BJ (cell line): ENCODE data around the gene SLC37A3. TPM values are rescaled to one million over a fixed set of nuclear protein-coding genes. Genes with fewer than 3 reads are reported as not detected.

ENCODE experiments used
- CTCF ChIA-PET: fragments of 350-600 bp; formaldehyde crosslinking; extraction: SDS; loops from one replicate; lab custom pipeline; 2021; ENCODE audit warnings: antibody characterized with exemption, inconsistent platforms; lab: Yijun Ruan, JAX
- POLR2A ChIA-PET: fragments of 300-600 bp; sonication (Branson Sonifier 250); formaldehyde crosslinking; extraction: SDS; loops from one replicate; lab custom pipeline; 2021; ENCODE audit warnings: antibody characterized with exemption; lab: Charles Lee
- DNase-seq: peaks from one replicate; pipeline ENCODE4 v3.0.0-alpha.2; 2011; ENCODE audit warnings: low read depth
- H3K27me3 ChIP-seq: 2 replicates; pipeline ENCODE4 v1.6.0; 2011; ENCODE audit warnings: low read length; ENCODE audit not compliant: control insufficient read depth, insufficient read depth
- H3K36me3 ChIP-seq: 2 replicates; pipeline ENCODE4 v1.5.1; 2011; ENCODE audit warnings: low read length; ENCODE audit not compliant: control insufficient read depth, insufficient read depth
- H3K4me3 ChIP-seq: 2 replicates; pipeline ENCODE4 v1.5.1; 2011; ENCODE audit warnings: low read depth, mild to moderate bottlenecking, control low read depth, low read length
- polyA plus RNA-seq: library from polyadenylated mRNA; depleted of rRNA; stranded (reverse); fragments of >200 nt; gene quantifications from 2 replicates; pipeline ENCODE4 v1.2.3, GENCODE V29; 2011
- TF ChIP-seq, protein P1 (sequence below): IDR thresholded peaks from 2 replicates; pipeline ENCODE4 v1.5.1; 2011; ENCODE audit warnings: low read depth, mild to moderate bottlenecking, control low read depth, inconsistent platforms, low read length, moderate library complexity; ENCODE audit not compliant: insufficient read depth

SLC37A3 gene
- polyA plus RNA-seq, 1 experiment: 35.2 TPM

DNA sequence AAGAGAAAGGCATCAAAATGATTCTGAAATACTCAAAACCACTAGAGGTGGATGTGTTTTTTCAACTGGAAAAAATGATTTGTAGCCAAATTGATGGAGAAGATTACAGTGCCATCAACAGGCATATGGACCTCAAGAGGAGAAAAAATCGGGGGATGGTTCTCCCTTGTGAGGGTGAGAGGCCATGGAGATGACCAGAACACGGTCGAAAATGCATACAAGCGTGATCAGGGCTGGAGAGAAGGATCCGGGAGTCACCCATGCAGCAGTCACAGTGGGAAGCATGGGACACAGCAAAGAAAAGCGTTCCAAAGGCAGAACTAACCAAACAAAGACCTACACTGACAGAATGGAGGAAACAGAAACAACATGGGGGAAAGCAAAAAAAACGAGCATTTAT, 80.3 kb downstream of the SLC37A3 start:
- TF ChIP-seq, protein P1, sequence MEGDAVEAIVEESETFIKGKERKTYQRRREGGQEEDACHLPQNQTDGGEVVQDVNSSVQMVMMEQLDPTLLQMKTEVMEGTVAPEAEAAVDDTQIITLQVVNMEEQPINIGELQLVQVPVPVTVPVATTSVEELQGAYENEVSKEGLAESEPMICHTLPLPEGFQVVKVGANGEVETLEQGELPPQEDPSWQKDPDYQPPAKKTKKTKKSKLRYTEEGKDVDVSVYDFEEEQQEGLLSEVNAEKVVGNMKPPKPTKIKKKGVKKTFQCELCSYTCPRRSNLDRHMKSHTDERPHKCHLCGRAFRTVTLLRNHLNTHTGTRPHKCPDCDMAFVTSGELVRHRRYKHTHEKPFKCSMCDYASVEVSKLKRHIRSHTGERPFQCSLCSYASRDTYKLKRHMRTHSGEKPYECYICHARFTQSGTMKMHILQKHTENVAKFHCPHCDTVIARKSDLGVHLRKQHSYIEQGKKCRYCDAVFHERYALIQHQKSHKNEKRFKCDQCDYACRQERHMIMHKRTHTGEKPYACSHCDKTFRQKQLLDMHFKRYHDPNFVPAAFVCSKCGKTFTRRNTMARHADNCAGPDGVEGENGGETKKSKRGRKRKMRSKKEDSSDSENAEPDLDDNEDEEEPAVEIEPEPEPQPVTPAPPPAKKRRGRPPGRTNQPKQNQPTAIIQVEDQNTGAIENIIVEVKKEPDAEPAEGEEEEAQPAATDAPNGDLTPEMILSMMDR: no peak
- no peak for DNase-seq
- H3K36me3 ChIP-seq: no peaks in the 10 kb centered on the region
- no peak overlapping the region for H3K4me3 ChIP-seq
- no peaks in the 10 kb centered on the region for H3K27me3 ChIP-seq
- ChIA-PET CTCF (interaction anchor here (0.9 kb wide), 1 partner anchor 26 kb away, joined by 3 read pairs; no protein-coding TSS in a partner anchor), POLR2A (no interaction called here)

DNA sequence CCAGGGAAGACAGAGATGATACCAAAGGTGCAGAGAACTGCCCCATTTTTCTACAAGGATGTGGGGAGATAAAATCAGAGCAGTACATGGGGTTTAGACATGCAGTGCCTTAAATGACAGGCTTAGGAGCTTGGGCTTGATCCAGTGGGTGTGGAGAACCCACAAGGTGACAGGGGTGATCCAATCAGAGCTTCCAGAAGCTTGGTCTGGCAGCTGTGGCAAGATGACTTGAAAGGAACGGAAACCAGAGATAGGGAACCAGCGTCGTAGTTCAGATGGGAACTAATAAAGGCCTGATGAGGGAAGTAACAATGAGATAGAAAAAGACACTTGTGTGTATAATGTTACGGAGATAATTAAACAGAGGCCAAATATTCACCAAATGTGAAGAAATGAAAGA, 80.7 kb downstream of the SLC37A3 start:
- ChIA-PET CTCF (interaction anchor here (0.9 kb wide), 1 partner anchor 25 kb away, joined by 3 read pairs; no protein-coding TSS in a partner anchor), POLR2A (no interaction called here)
- no peak overlapping the region for H3K4me3 ChIP-seq
- no peak for DNase-seq
- H3K27me3 ChIP-seq: no peaks in the 10 kb centered on the region
- TF ChIP-seq, protein P1: no peak
- H3K36me3 ChIP-seq: no peaks in the 10 kb centered on the region

DNA sequence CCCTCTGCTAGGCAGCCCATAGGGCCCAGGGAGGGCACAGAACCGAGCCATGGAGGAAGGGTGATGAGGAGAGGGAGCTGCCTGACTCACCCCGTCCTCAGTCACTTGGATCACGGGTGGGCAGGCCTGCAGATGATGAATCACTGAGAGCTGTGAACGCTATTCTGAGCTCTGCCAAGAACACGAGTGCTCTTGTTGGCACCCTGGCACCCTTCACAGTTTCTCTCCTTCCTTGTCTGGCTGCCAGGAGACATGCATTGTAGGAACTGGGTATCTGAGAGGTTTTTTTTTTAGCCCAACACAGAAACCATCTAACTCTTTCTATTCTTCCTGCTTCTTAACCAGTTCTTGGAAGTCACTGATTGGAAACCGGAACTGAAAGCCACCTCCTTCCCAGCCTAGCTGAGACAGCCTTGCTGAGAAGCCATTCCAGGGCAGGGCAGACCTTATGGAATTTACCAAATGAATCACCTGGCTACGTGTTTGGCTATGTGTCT, 82.1 kb downstream of the SLC37A3 start:
- H3K36me3 ChIP-seq: no peaks in the 10 kb centered on the region
- DNase-seq: peak; percentile 18
- TF ChIP-seq, protein P1: no peak
- ChIA-PET CTCF (interaction anchor here (0.7 to 2.3 kb wide), 5 partner anchors 9 to 670 kb away, joined by 3 to 12 read pairs (median 4); no protein-coding TSS in a partner anchor), POLR2A (no interaction called here)
- H3K27me3 ChIP-seq: no peaks in the 10 kb centered on the region
- H3K4me3 ChIP-seq: no peak overlapping the region

DNA sequence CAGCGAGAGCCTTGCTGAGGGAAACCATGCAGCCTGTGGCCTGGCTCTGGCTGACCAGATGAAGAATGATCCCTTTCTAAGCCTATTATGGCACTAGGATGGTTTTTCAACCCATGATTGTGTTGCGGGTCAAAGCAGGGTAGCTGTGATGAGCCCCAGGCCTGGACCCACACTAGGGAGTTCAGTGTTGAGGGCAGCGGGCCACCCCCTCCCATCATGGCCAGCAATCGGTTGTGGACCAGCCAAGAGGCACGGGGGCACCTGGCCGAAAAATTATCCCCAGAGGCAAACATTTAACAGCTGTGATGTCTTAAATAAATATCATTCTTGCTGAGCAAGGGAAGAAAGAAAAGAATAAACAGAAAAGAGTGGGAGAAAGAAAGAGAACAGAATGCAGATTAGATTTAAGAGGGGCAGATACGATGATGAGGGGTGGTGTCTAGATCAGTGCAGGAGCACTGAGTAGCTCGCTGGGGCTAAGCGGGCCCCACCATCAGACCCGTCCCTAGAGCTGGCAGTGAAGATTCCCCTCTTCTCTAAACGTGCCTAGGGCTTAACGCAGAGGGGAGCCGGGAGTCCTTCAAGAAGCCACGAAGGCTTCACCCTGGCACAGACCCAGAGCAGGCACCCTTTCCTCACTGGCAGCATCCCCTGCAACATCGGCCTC, 82.7 kb downstream of the SLC37A3 start:
- Histone ChIP-seq H3K36me3 (no peaks in the 10 kb centered on the region), H3K4me3 (no peak overlapping the region), H3K27me3 (no peaks in the 10 kb centered on the region)
- no peak for DNase-seq
- TF ChIP-seq, protein P1: no peak
- POLR2A ChIA-PET: no interaction called here
- CTCF ChIA-PET: interaction anchor here (0.6 to 2.3 kb wide), 5 partner anchors 10 to 815 kb away, joined by 4 to 12 read pairs (median 4); no protein-coding TSS in a partner anchor

DNA sequence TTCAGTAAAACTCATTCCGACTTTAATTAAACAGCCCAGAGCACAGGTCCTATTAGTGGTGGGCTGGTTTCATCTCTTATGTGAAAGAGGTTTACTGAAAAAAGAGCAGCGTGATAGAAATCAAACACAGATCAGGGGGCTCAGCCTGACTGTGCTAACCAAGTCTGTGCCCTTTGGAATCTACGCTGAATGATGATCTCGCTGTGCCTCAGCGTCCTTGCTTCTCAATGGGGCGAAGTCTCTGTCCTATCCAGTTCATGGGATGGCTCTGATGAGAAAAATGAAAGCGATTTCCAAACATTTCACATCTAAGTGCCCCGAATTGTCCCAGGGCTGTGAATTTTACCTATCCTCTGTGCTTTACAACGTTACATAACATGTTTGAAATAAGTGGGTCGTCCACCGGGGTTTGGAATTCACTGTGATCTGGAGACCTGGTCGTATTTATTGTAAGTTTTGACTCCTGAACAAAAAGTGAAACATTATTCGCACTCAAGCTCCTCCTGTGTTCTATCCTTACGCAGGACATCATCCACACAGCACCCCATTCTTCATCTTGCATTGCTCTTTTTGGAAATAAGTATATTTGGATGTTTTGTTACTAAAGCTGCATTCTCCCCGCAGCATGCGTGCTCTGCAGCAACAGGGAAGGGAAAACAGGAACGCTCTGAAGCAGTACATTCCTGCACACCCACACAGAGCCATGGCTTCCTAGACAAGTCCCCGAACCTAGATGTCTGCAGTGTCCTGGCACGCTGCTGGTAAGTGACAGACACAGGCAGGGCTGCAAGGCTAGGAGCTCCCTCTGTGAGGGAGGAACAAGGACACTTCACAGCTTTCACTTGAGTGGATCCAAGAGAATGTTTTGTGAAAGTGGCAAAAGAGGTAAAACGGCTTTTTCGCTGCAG, 83.5 kb downstream of the SLC37A3 start:
- ChIA-PET CTCF (interaction anchor here (2.3 kb wide), 1 partner anchor 11 kb away, joined by 12 read pairs; no protein-coding TSS in a partner anchor), POLR2A (no interaction called here)
- TF ChIP-seq, protein P1: no peak
- no peak for DNase-seq
- no peak overlapping the region for H3K4me3 ChIP-seq
- no peaks in the 10 kb centered on the region for H3K27me3 ChIP-seq
- no peaks in the 10 kb centered on the region for H3K36me3 ChIP-seq
